GM19099 (cell line): ENCODE results near the gene INPP4B.

ENCODE experiments used
- POLR2A ChIP-seq: IDR thresholded peaks from 3 replicates; pipeline ENCODE4 v1.6.1; 2011; ENCODE audit warnings: low read depth; ENCODE audit not compliant: insufficient read length; ENCODE audit errors: extremely low read depth

Gene INPP4B

GRCh38 chr4:141977433-141977832, 868.7 kb downstream of the INPP4B start:
- no peak for TF ChIP-seq POLR2A
